Measurements from ENCODE around the gene ALDH1A1. TPM values are rescaled to one million over a fixed set of nuclear protein-coding genes. Genes with fewer than 3 reads are reported as not detected.

The ALDH1A1 gene
- total RNA-seq, 1 experiment from 2014 or later = 1.9 TPM

DNA sequence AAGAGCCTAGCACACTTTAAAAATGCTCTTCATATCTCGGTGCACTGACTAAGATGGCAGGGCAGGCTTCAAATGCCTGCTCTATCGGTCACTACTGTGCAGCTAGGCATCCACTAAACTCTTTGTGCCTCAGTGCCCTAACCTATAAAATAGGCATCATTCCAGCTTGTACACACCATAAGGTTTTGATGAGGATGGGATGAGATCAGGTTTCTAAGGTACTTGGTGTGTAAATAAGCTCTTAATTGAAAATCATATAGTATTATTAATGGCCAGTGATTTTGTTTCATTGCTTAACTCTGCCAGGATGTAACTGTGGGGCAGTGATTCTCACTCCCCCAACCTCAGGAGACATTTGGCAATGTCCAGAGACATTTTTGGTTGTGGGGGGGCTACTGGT lies 78.5 kb downstream of the ALDH1A1 start:
- ChIA-PET CTCF (interaction anchor here (0.9 kb wide), 1 partner anchor 148 kb away, joined by 3 read pairs; no protein-coding TSS in a partner anchor), POLR2A (no interaction called here)
- Mint-ChIP-seq H3K27ac (no peak overlapping the region), H3K36me3 (no peaks in the 10 kb centered on the region), H3K9me3 (0 out of 2 replicates have a peak, but pooled peaks cover 6% of the 10 kb centered on the region), H3K4me3 (no peak overlapping the region), H3K4me1 (peaks cover 7% of the 10 kb centered on the region), H3K27me3 (ENCODE audit: low read depth) (no peaks in the 10 kb centered on the region)
- ATAC-seq = no peak
- TF ChIP-seq JAZF1 (CRISPR knock-in tag; IDR thresholded peaks at IDR 0.05) (no peak), ZNF138 (CRISPR knock-in tag; conservative IDR thresholded peaks at IDR 0.05) (no peak), NFYB (CRISPR knock-in tag; conservative IDR thresholded peaks at IDR 0.05; ENCODE audit: low read depth) (no peak), OVOL2 (CRISPR knock-in tag; IDR thresholded peaks at IDR 0.05; ENCODE audit: borderline replicate concordance) (no peak), ZNF396 (CRISPR knock-in tag; IDR thresholded peaks at IDR 0.05; ENCODE audit: borderline replicate concordance) (no peak), ESRRA (CRISPR knock-in tag; IDR thresholded peaks at IDR 0.05; ENCODE audit: borderline replicate concordance) (no peak), GTF2I (CRISPR knock-in tag; conservative IDR thresholded peaks at IDR 0.05) (no peak), CREB1 (CRISPR knock-in tag; IDR thresholded peaks at IDR 0.05) (no peak), FOXK1 (CRISPR knock-in tag; IDR thresholded peaks at IDR 0.05) (no peak), JUN (CRISPR knock-in tag; IDR thresholded peaks at IDR 0.05) (no peak), PRRX2 (CRISPR knock-in tag; IDR thresholded peaks at IDR 0.05) (no peak), ATF1 (CRISPR knock-in tag; IDR thresholded peaks at IDR 0.05) (no peak), ZNF232 (CRISPR knock-in tag; IDR thresholded peaks at IDR 0.05) (no peak)
- TF ChIP-seq, protein P1, sequence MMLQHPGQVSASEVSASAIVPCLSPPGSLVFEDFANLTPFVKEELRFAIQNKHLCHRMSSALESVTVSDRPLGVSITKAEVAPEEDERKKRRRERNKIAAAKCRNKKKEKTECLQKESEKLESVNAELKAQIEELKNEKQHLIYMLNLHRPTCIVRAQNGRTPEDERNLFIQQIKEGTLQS (CRISPR knock-in tag; conservative IDR thresholded peaks at IDR 0.05) = no peak
- TF ChIP-seq, protein P2, sequence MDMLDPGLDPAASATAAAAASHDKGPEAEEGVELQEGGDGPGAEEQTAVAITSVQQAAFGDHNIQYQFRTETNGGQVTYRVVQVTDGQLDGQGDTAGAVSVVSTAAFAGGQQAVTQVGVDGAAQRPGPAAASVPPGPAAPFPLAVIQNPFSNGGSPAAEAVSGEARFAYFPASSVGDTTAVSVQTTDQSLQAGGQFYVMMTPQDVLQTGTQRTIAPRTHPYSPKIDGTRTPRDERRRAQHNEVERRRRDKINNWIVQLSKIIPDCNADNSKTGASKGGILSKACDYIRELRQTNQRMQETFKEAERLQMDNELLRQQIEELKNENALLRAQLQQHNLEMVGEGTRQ (CRISPR knock-in tag; IDR thresholded peaks at IDR 0.05) = no peak
- TF ChIP-seq, protein P3, sequence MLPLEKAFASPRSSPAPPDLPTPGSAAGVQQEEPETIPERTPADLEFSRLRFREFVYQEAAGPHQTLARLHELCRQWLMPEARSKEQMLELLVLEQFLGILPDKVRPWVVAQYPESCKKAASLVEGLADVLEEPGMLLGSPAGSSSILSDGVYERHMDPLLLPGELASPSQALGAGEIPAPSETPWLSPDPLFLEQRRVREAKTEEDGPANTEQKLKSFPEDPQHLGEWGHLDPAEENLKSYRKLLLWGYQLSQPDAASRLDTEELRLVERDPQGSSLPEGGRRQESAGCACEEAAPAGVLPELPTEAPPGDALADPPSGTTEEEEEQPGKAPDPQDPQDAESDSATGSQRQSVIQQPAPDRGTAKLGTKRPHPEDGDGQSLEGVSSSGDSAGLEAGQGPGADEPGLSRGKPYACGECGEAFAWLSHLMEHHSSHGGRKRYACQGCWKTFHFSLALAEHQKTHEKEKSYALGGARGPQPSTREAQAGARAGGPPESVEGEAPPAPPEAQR (CRISPR knock-in tag; IDR thresholded peaks at IDR 0.05) = no peak
- TF ChIP-seq, protein P4, sequence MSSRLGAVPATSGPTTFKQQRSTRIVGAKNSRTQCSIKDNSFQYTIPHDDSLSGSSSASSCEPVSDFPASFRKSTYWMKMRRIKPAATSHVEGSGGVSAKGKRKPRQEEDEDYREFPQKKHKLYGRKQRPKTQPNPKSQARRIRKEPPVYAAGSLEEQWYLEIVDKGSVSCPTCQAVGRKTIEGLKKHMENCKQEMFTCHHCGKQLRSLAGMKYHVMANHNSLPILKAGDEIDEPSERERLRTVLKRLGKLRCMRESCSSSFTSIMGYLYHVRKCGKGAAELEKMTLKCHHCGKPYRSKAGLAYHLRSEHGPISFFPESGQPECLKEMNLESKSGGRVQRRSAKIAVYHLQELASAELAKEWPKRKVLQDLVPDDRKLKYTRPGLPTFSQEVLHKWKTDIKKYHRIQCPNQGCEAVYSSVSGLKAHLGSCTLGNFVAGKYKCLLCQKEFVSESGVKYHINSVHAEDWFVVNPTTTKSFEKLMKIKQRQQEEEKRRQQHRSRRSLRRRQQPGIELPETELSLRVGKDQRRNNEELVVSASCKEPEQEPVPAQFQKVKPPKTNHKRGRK (CRISPR knock-in tag; IDR thresholded peaks at IDR 0.05; ENCODE audit: borderline replicate concordance) = no peak
- TF ChIP-seq, protein P5, sequence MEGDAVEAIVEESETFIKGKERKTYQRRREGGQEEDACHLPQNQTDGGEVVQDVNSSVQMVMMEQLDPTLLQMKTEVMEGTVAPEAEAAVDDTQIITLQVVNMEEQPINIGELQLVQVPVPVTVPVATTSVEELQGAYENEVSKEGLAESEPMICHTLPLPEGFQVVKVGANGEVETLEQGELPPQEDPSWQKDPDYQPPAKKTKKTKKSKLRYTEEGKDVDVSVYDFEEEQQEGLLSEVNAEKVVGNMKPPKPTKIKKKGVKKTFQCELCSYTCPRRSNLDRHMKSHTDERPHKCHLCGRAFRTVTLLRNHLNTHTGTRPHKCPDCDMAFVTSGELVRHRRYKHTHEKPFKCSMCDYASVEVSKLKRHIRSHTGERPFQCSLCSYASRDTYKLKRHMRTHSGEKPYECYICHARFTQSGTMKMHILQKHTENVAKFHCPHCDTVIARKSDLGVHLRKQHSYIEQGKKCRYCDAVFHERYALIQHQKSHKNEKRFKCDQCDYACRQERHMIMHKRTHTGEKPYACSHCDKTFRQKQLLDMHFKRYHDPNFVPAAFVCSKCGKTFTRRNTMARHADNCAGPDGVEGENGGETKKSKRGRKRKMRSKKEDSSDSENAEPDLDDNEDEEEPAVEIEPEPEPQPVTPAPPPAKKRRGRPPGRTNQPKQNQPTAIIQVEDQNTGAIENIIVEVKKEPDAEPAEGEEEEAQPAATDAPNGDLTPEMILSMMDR (IDR thresholded peaks at IDR 0.05) = no peak
- TF ChIP-seq, protein P6, sequence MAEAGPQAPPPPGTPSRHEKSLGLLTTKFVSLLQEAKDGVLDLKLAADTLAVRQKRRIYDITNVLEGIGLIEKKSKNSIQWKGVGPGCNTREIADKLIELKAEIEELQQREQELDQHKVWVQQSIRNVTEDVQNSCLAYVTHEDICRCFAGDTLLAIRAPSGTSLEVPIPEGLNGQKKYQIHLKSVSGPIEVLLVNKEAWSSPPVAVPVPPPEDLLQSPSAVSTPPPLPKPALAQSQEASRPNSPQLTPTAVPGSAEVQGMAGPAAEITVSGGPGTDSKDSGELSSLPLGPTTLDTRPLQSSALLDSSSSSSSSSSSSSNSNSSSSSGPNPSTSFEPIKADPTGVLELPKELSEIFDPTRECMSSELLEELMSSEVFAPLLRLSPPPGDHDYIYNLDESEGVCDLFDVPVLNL (CRISPR knock-in tag; IDR thresholded peaks at IDR 0.05; ENCODE audit: borderline replicate concordance, low read depth) = no peak
- DNase-seq (ENCODE audit: low spot score) = no peak

DNA sequence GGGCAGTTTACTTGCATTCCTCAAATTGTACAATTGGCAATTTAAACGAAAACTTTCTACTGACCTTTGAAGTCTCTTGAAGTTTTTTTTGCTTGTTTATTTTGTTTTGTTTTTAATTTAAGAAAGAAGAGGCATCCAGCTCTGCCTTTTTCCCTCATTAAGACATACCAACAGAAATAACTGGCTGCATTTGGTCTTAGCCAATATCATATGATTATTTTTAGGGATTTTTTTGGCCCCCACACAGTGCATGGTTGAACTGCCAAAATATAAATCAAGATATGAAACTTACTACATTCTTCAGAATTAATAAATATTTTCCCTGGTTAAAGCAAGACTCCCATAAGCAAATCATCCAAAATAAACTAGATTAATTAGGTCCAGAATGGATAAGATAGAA lies 79.4 kb downstream of the ALDH1A1 start:
- CTCF ChIA-PET = interaction anchor here (0.6 to 3.1 kb wide), 3 partner anchors 12 to 149 kb away, joined by 3 to 18 read pairs (median 5); no protein-coding TSS in a partner anchor
- no peak for ATAC-seq
- TF ChIP-seq, protein P7, sequence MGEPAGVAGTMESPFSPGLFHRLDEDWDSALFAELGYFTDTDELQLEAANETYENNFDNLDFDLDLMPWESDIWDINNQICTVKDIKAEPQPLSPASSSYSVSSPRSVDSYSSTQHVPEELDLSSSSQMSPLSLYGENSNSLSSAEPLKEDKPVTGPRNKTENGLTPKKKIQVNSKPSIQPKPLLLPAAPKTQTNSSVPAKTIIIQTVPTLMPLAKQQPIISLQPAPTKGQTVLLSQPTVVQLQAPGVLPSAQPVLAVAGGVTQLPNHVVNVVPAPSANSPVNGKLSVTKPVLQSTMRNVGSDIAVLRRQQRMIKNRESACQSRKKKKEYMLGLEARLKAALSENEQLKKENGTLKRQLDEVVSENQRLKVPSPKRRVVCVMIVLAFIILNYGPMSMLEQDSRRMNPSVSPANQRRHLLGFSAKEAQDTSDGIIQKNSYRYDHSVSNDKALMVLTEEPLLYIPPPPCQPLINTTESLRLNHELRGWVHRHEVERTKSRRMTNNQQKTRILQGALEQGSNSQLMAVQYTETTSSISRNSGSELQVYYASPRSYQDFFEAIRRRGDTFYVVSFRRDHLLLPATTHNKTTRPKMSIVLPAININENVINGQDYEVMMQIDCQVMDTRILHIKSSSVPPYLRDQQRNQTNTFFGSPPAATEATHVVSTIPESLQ (CRISPR knock-in tag; IDR thresholded peaks at IDR 0.05) = no peak
- TF ChIP-seq, protein P8, sequence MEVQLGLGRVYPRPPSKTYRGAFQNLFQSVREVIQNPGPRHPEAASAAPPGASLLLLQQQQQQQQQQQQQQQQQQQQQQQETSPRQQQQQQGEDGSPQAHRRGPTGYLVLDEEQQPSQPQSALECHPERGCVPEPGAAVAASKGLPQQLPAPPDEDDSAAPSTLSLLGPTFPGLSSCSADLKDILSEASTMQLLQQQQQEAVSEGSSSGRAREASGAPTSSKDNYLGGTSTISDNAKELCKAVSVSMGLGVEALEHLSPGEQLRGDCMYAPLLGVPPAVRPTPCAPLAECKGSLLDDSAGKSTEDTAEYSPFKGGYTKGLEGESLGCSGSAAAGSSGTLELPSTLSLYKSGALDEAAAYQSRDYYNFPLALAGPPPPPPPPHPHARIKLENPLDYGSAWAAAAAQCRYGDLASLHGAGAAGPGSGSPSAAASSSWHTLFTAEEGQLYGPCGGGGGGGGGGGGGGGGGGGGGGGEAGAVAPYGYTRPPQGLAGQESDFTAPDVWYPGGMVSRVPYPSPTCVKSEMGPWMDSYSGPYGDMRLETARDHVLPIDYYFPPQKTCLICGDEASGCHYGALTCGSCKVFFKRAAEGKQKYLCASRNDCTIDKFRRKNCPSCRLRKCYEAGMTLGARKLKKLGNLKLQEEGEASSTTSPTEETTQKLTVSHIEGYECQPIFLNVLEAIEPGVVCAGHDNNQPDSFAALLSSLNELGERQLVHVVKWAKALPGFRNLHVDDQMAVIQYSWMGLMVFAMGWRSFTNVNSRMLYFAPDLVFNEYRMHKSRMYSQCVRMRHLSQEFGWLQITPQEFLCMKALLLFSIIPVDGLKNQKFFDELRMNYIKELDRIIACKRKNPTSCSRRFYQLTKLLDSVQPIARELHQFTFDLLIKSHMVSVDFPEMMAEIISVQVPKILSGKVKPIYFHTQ (CRISPR knock-in tag; IDR thresholded peaks at IDR 0.05) = no peak
- TF ChIP-seq, protein P4 (CRISPR knock-in tag; IDR thresholded peaks at IDR 0.05; ENCODE audit: borderline replicate concordance) = no peak
- TF ChIP-seq, protein P1 (CRISPR knock-in tag; conservative IDR thresholded peaks at IDR 0.05) = no peak

More for the DNA sequence above, 79.4 kb downstream of the ALDH1A1 start:
- no peak for DNase-seq (ENCODE audit: low spot score)
- peaks cover 7% of the 10 kb centered on the region for H3K4me1 Mint-ChIP-seq
- H3K9me3 Mint-ChIP-seq = 0 out of 2 replicates have a peak, but pooled peaks cover 3% of the 10 kb centered on the region
- H3K4me3 Mint-ChIP-seq = no peak overlapping the region
- H3K27me3 Mint-ChIP-seq (ENCODE audit: low read depth) = no peaks in the 10 kb centered on the region
- no peaks in the 10 kb centered on the region for H3K36me3 Mint-ChIP-seq
- H3K27ac Mint-ChIP-seq = no peak overlapping the region
- POLR2A ChIA-PET = no interaction called here
